RWPE2 (cell line): ENCODE measurements around the gene PCSK6.

Experiments used
- ATAC-seq: fragments of 200-7000 bp; cut with Tn5 transposase; 3 replicates; pipeline ENCODE4 v1.9.1; 2021; ENCODE audit warnings: low read depth
- DNase-seq: peaks from one replicate; pipeline ENCODE4 v3.0.0-alpha.2; 2020; ENCODE audit warnings: low spot score
- H3K27ac ChIP-seq: fragments of 450-650 bp; 2 replicates; pipeline ENCODE4 v1.5.1; 2017; ENCODE audit warnings: mild to moderate bottlenecking; ENCODE audit not compliant: poor library complexity, severe bottlenecking
- H3K27me3 ChIP-seq: fragments of 250-450 bp; sonication (Bioruptor Pico); 2 replicates; pipeline ENCODE4 v1.5.1; 2021; ENCODE audit warnings: mild to moderate bottlenecking, moderate library complexity; ENCODE audit not compliant: insufficient read depth, poor library complexity, severe bottlenecking
- H3K36me3 ChIP-seq: fragments of 250-450 bp; sonication (Bioruptor Pico); 2 replicates; pipeline ENCODE4 v1.5.1; 2020; ENCODE audit warnings: low read depth, mild to moderate bottlenecking, moderate library complexity
- H3K4me1 ChIP-seq: fragments of 250-450 bp; sonication (Bioruptor Pico); 2 replicates; pipeline ENCODE4 v1.5.1; 2021; ENCODE audit warnings: mild to moderate bottlenecking, moderate library complexity; ENCODE audit not compliant: insufficient read depth, poor library complexity, severe bottlenecking
- H3K4me3 ChIP-seq: fragments of 250-450 bp; sonication (Bioruptor Pico); 2 replicates; pipeline ENCODE4 v1.5.1; 2021; ENCODE audit warnings: mild to moderate bottlenecking, moderate library complexity; ENCODE audit not compliant: severe bottlenecking
- H3K9me3 ChIP-seq: fragments of 250-450 bp; sonication (Bioruptor Pico); 2 replicates; pipeline ENCODE4 v1.5.1; 2021; ENCODE audit warnings: mild to moderate bottlenecking, moderate library complexity; ENCODE audit not compliant: severe bottlenecking
- TF ChIP-seq, protein P1 (sequence below): fragments of 450-650 bp; IDR thresholded peaks from one replicate; pipeline ENCODE4 v1.5.1; 2017; ENCODE audit warnings: mild to moderate bottlenecking, moderate library complexity; ENCODE audit not compliant: poor library complexity, severe bottlenecking

Gene PCSK6

DNA sequence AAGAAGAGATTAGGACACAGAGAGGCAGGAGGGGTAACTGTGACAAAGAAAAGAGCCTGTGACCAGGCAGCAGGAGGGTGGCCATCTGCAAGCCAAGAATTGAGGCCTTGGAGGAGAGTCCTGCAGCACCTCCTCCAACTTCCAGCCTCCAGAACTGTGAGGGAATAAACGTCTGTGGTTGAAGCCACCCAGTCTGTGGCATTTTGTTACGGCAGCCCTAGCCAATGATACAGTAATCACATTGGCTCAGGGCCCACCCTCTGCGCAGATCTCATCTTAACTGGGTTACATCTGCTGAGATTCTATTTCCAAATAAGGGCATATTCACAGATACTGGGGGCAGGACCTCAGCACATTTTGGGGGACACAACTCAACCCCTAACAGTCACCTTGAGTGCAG lies 223.5 kb downstream of the PCSK6 start:
- Histone ChIP-seq H3K4me1 (no peaks in the 10 kb centered on the region), H3K4me3 (no peak overlapping the region), H3K9me3 (no peaks in the 10 kb centered on the region), H3K27me3 (no peaks in the 10 kb centered on the region), H3K36me3 (peaks cover 13% of the 10 kb centered on the region), H3K27ac (no peak overlapping the region)
- DNase-seq (no peak), ATAC-seq (no peak)
- TF ChIP-seq, protein P1, sequence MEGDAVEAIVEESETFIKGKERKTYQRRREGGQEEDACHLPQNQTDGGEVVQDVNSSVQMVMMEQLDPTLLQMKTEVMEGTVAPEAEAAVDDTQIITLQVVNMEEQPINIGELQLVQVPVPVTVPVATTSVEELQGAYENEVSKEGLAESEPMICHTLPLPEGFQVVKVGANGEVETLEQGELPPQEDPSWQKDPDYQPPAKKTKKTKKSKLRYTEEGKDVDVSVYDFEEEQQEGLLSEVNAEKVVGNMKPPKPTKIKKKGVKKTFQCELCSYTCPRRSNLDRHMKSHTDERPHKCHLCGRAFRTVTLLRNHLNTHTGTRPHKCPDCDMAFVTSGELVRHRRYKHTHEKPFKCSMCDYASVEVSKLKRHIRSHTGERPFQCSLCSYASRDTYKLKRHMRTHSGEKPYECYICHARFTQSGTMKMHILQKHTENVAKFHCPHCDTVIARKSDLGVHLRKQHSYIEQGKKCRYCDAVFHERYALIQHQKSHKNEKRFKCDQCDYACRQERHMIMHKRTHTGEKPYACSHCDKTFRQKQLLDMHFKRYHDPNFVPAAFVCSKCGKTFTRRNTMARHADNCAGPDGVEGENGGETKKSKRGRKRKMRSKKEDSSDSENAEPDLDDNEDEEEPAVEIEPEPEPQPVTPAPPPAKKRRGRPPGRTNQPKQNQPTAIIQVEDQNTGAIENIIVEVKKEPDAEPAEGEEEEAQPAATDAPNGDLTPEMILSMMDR: no peak

DNA sequence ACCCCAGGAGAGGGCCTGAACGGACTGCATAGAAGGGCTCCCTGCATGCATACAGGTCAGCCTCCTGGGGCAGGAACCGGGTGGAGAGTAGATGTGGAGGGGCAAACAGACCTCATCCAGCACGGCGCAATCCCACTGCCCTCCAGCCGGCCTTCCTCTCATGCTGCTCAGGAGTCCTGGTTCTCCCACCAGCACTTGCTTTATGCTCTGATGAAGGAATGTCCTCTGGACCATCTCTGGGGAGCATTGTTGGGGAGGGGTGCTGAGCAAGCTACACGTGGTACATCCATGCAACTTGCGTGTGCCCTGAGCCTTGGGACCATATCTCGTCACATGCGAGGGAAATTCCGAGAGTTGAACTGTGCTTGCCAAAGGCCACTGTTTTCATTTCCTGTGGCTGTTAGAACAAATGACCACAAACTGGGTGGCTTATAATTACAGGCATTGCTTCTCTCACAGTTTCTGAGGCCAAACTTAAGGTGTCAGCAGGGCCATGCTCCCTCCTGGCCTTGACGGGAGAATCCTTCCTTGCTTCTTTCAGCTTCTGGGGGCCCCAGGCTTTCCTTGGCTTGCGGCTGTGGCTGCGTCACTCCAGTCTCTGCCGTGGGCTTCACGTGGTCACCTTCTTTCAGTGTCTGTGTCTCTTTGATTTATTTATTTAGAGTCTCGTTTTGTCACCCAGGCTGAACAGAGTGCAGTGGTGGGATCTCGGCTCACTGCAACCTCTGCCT lies 224.4 kb downstream of the PCSK6 start:
- no peaks in the 10 kb centered on the region for H3K4me1 ChIP-seq
- no peaks in the 10 kb centered on the region for H3K27me3 ChIP-seq
- peaks cover 4% of the 10 kb centered on the region; the same call in 1 of the 2 replicates for H3K36me3 ChIP-seq
- ATAC-seq: no peak
- TF ChIP-seq, protein P1: no peak
- H3K4me3 ChIP-seq: no peak overlapping the region
- no peak overlapping the region for H3K27ac ChIP-seq
- H3K9me3 ChIP-seq: no peaks in the 10 kb centered on the region
- no peak for DNase-seq

DNA sequence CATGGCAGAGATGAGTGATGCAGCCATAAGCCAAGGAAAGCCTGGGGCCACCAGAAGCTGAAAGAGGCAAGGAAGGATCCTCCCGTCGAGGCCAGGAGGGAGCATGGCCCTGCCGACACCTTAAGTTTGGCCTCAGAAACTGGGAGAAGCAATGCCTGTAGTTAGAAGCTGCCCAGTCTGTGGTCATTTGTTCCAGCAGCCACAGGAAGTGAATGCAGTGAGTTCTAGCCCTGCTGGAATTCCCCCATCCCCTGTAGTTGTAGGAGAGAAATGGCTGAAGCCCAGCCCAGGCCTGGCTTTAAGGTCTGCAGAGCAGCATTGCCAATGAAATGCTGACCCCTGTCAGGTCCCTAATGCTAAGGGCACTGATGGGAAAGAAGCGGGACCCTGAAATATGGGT lies 225.5 kb downstream of the PCSK6 start:
- DNase-seq (no peak), ATAC-seq (no peak)
- no peaks in the 10 kb centered on the region for H3K36me3 ChIP-seq
- no peak overlapping the region for H3K4me3 ChIP-seq
- H3K9me3 ChIP-seq: no peaks in the 10 kb centered on the region
- H3K4me1 ChIP-seq: no peaks in the 10 kb centered on the region
- H3K27ac ChIP-seq: no peak overlapping the region
- TF ChIP-seq, protein P1: no peak
- H3K27me3 ChIP-seq: no peaks in the 10 kb centered on the region

DNA sequence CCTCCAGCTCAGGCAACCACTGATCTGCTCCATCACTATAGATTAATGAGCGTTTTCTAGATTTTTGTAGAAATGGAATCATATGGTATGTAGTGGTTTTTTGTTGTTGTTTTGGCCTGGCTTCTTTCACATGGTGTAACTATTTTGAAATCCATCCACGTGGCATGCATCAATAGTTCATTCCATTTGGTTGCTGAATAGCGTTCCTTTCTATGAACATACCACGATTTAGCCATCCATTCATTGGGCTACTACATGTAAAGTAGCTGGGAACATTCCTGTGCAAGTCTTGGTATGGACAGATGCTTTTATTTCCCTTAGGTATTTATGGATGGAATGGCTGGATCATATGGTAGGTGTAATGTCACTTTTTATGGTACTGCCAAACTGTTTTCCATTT lies 227.0 kb downstream of the PCSK6 start:
- no peak overlapping the region for H3K4me3 ChIP-seq
- H3K27me3 ChIP-seq: no peaks in the 10 kb centered on the region
- no peak for ATAC-seq
- no peaks in the 10 kb centered on the region for H3K4me1 ChIP-seq
- H3K9me3 ChIP-seq: no peaks in the 10 kb centered on the region
- no peaks in the 10 kb centered on the region for H3K36me3 ChIP-seq
- H3K27ac ChIP-seq: no peak overlapping the region
- DNase-seq: no peak
- TF ChIP-seq, protein P1: no peak
